Loucy (cell line): ENCODE measurements around the gene RAB31.

Source experiments
- CTCF ChIP-seq: fragments of 200-600 bp; sonication (generic); conservative IDR thresholded peaks from 2 replicates; pipeline ENCODE4 v1.5.1; 2014; ENCODE audit warnings: mild to moderate bottlenecking, antibody characterized with exemption, low read length
- EZH2phosphoT487 ChIP-seq: fragments of 200-600 bp; IDR thresholded peaks from 2 replicates; pipeline ENCODE4 v1.6.1; 2018; ENCODE audit warnings: antibody characterized with exemption, mild to moderate bottlenecking, moderate library complexity, borderline replicate concordance

GRCh38 chr18:9681217-9681616 lies 26.9 kb upstream of the RAB31 start:
- TF ChIP-seq CTCF = no peak
- no peak for TF ChIP-seq EZH2phosphoT487
